ENCODE measurements around the gene PRR19. TPM values are rescaled to one million over a fixed set of nuclear protein-coding genes. Genes with fewer than 3 reads are reported as not detected.

Gene PRR19
- total and polyA plus RNA-seq, 10 of the 15 experiments (the other 5 are each of a cell fraction or from before 2014, with no cell fraction given), result 0.09 to 1.7 (median 0.73) TPM; not detected in 1

DNA sequence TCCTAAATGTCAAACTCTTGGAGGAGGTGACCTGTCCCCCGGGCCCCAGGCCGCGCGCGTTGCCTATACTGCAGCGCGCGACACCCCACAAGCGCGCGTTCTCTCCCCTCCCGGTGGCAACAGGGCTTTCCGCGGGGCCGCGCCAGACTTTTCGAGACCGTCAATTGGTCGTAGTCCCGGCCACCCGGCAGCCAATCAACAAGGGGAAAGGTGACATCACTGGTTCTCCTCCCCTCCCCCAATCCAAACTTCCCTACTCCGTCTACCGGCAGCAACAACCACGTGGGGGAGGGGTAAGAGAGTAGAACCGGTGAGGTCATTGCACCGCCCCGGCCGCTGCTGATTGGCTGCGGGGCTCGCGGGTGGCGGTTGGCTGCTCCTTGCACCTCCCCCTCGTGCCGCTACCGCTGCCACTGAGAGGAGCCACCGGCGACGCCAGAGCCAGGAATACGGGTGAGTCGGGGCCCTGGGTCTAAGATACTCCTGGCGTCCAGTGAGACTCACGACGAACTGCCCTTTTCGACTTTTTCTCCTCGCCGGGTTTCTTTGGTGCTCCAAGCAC, 33.7 kb upstream of the PRR19 start (continued):
- TF ChIP-seq ATF7 (IDR thresholded peaks at IDR 0.05; ENCODE audit: low read depth) (peak; percentile 100), HCFC1 (IDR thresholded peaks at IDR 0.05; ENCODE audit: low read length) (no peak), TARDBP (IDR thresholded peaks at IDR 0.05; ENCODE audit: borderline replicate concordance) (no peak), SMAD5 (IDR thresholded peaks at IDR 0.05; ENCODE audit: low read depth) (no peak), NRF1 (conservative IDR thresholded peaks at IDR 0.05; ENCODE audit: low read depth, low read length) (no peak), PML (IDR thresholded peaks at IDR 0.05; ENCODE audit: low read length) (no peak), MTA3 (IDR thresholded peaks at IDR 0.05; ENCODE audit: borderline replicate concordance, low read length) (no peak), RFX5 (IDR thresholded peaks at IDR 0.05; ENCODE audit: low read depth, low read length) (peak; percentile 88), HDAC6 (IDR thresholded peaks at IDR 0.05; ENCODE audit: unreplicated experiment) (no peak), CHD4 (IDR thresholded peaks at IDR 0.05) (no peak), RAD21 (IDR thresholded peaks at IDR 0.05; ENCODE audit: insufficient read depth, low read depth, low read length) (no peak), DPF2 (IDR thresholded peaks at IDR 0.05) (no peak), ZNF207 (IDR thresholded peaks at IDR 0.05; ENCODE audit: borderline replicate concordance) (peak; percentile 92; the same call in 1 of the 2 replicates), CREM (IDR thresholded peaks at IDR 0.05; ENCODE audit: low read depth) (no peak), KLF5 (IDR thresholded peaks at IDR 0.05; ENCODE audit: partially characterized antibody) (no peak), SRF (IDR thresholded peaks at IDR 0.05; ENCODE audit: low read depth in 2 of 2, low read length in 2 of 2) (no peak), SP1 (IDR thresholded peaks at IDR 0.05; ENCODE audit: low read depth, low read length) (peak; percentile 59)
- TF ChIP-seq, protein P1, sequence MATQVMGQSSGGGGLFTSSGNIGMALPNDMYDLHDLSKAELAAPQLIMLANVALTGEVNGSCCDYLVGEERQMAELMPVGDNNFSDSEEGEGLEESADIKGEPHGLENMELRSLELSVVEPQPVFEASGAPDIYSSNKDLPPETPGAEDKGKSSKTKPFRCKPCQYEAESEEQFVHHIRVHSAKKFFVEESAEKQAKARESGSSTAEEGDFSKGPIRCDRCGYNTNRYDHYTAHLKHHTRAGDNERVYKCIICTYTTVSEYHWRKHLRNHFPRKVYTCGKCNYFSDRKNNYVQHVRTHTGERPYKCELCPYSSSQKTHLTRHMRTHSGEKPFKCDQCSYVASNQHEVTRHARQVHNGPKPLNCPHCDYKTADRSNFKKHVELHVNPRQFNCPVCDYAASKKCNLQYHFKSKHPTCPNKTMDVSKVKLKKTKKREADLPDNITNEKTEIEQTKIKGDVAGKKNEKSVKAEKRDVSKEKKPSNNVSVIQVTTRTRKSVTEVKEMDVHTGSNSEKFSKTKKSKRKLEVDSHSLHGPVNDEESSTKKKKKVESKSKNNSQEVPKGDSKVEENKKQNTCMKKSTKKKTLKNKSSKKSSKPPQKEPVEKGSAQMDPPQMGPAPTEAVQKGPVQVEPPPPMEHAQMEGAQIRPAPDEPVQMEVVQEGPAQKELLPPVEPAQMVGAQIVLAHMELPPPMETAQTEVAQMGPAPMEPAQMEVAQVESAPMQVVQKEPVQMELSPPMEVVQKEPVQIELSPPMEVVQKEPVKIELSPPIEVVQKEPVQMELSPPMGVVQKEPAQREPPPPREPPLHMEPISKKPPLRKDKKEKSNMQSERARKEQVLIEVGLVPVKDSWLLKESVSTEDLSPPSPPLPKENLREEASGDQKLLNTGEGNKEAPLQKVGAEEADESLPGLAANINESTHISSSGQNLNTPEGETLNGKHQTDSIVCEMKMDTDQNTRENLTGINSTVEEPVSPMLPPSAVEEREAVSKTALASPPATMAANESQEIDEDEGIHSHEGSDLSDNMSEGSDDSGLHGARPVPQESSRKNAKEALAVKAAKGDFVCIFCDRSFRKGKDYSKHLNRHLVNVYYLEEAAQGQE (IDR thresholded peaks at IDR 0.05; ENCODE audit: low read depth, low read length), result no peak
- TF ChIP-seq, protein P2, sequence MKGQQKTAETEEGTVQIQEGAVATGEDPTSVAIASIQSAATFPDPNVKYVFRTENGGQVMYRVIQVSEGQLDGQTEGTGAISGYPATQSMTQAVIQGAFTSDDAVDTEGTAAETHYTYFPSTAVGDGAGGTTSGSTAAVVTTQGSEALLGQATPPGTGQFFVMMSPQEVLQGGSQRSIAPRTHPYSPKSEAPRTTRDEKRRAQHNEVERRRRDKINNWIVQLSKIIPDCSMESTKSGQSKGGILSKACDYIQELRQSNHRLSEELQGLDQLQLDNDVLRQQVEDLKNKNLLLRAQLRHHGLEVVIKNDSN (IDR thresholded peaks at IDR 0.05; ENCODE audit: borderline replicate concordance, extremely low read length, insufficient read depth, low read depth, low read length), result peak; percentile 63
- TF ChIP-seq, protein P3, sequence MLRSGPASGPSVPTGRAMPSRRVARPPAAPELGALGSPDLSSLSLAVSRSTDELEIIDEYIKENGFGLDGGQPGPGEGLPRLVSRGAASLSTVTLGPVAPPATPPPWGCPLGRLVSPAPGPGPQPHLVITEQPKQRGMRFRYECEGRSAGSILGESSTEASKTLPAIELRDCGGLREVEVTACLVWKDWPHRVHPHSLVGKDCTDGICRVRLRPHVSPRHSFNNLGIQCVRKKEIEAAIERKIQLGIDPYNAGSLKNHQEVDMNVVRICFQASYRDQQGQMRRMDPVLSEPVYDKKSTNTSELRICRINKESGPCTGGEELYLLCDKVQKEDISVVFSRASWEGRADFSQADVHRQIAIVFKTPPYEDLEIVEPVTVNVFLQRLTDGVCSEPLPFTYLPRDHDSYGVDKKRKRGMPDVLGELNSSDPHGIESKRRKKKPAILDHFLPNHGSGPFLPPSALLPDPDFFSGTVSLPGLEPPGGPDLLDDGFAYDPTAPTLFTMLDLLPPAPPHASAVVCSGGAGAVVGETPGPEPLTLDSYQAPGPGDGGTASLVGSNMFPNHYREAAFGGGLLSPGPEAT (IDR thresholded peaks at IDR 0.05; ENCODE audit: low read depth), result 0 out of 2 replicates have a peak, but pooled peaks have one; percentile 26
- TF ChIP-seq, protein P4, sequence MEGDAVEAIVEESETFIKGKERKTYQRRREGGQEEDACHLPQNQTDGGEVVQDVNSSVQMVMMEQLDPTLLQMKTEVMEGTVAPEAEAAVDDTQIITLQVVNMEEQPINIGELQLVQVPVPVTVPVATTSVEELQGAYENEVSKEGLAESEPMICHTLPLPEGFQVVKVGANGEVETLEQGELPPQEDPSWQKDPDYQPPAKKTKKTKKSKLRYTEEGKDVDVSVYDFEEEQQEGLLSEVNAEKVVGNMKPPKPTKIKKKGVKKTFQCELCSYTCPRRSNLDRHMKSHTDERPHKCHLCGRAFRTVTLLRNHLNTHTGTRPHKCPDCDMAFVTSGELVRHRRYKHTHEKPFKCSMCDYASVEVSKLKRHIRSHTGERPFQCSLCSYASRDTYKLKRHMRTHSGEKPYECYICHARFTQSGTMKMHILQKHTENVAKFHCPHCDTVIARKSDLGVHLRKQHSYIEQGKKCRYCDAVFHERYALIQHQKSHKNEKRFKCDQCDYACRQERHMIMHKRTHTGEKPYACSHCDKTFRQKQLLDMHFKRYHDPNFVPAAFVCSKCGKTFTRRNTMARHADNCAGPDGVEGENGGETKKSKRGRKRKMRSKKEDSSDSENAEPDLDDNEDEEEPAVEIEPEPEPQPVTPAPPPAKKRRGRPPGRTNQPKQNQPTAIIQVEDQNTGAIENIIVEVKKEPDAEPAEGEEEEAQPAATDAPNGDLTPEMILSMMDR (IDR thresholded peaks at IDR 0.05 in 2 of 3, conservative IDR thresholded peaks at IDR 0.05 in 1 of 3; ENCODE audit: control insufficient read depth in 2 of 3, extremely low read depth in 1 of 3, insufficient read depth in 1 of 3, low read depth in 3 of 3, low read length in 3 of 3), result no peak
- TF ChIP-seq, protein P5, sequence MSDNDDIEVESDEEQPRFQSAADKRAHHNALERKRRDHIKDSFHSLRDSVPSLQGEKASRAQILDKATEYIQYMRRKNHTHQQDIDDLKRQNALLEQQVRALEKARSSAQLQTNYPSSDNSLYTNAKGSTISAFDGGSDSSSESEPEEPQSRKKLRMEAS (IDR thresholded peaks at IDR 0.05; ENCODE audit: low read depth, low read length), result peak; percentile 54; the same call in 1 of the 2 replicates
- TF ChIP-seq, protein P6, sequence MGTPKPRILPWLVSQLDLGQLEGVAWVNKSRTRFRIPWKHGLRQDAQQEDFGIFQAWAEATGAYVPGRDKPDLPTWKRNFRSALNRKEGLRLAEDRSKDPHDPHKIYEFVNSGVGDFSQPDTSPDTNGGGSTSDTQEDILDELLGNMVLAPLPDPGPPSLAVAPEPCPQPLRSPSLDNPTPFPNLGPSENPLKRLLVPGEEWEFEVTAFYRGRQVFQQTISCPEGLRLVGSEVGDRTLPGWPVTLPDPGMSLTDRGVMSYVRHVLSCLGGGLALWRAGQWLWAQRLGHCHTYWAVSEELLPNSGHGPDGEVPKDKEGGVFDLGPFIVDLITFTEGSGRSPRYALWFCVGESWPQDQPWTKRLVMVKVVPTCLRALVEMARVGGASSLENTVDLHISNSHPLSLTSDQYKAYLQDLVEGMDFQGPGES (IDR thresholded peaks at IDR 0.05), result no peak

All from GM12878 (cell line).